K562 (cell line): ENCODE measurements around the gene OPA3. TPM values are rescaled to one million over a fixed set of nuclear protein-coding genes. Genes with fewer than 3 reads are reported as not detected.
A peak's percentile ranks its signal among the peaks of the same experiment; 100 is the strongest.

ENCODE experiments used
- ATAC-seq: fragments of 200-7000 bp; cut with Tn5 transposase; 3 replicates; pipeline ENCODE4 v1.9.1; 2020; ENCODE audit warnings: moderate library complexity
- BruUV-seq: library from RNA; stranded (reverse); fragments of 400-500 nt; replicated peaks from 2 replicates; lab custom pipeline; 2021; lab: Mats Ljungman, UMichigan
- CTCF ChIA-PET: fragments of 300-600 bp; formaldehyde crosslinking; extraction: SDS; loops from one replicate; lab custom pipeline; 2021; ENCODE audit warnings: low intra/inter-chr PET ratio; lab: Yijun Ruan, JAX
- POLR2A ChIA-PET: fragments of 300-600, 350-650 bp; sonication (Branson Sonifier 250); formaldehyde crosslinking; extraction: SDS; loops from one replicate; lab custom pipeline; 2021; ENCODE audit warnings: antibody characterized with exemption, inconsistent platforms; lab: Yijun Ruan, JAX
- DNase-seq, 4 experiments: peaks; one replicate each; pipeline versions ENCODE4 v3.0.0 to v3.0.0-alpha.2; 2011 to 2018; ENCODE audit warnings: low spot score in 3 of 4, mixed read lengths in 3 of 4; ENCODE audit errors: extremely low read depth in 1 of 4
- FAIRE-seq: peaks from 2 replicates; lab custom pipeline; 2011; peaks lifted over from hg19 to GRCh38; lab: Jason Lieb, UNC
- H2AFZ ChIP-seq: 2 replicates; pipeline ENCODE4 v1.6.0; 2011; ENCODE audit warnings: low read depth, low read length, control low read depth, inconsistent platforms
- H3K27ac ChIP-seq: fragments of 200-600 bp; 3 replicates; pipeline ENCODE4 v1.8.0; 2011; ENCODE audit warnings: low read depth, mild to moderate bottlenecking, control low read depth, inconsistent platforms, low read length, moderate library complexity, mixed read lengths; ENCODE audit errors: extremely low read depth
- H3K27me3 ChIP-seq, 2 experiments: fragments of 300-600 bp in 1 of 2; 2 replicates in 1 of 2; 3 replicates in 1 of 2; pipeline versions ENCODE4 v1.6.0 to v1.8.0; 2011; ENCODE audit warnings: inconsistent platforms in 2 of 2, low read length in 2 of 2, mild to moderate bottlenecking in 1 of 2, mixed read lengths in 1 of 2, moderate library complexity in 1 of 2; ENCODE audit not compliant: control insufficient read depth in 2 of 2, insufficient read depth in 2 of 2
- H3K36me3 ChIP-seq: fragments of 300-600 bp; 3 replicates; pipeline ENCODE4 v1.8.0; 2011; ENCODE audit warnings: mild to moderate bottlenecking, low read length, inconsistent platforms; ENCODE audit not compliant: control insufficient read depth, insufficient read depth
- H3K4me1 ChIP-seq, 2 experiments: fragments of 200-600 bp in 1 of 2; replicated peaks in 1 of 2; 2 replicates in 1 of 2; 3 replicates in 1 of 2; pipeline versions ENCODE4 v1.5.1 to v1.8.0; 2011; ENCODE audit warnings: inconsistent platforms in 2 of 2, low read length in 2 of 2, mild to moderate bottlenecking in 1 of 2, mixed read lengths in 1 of 2, moderate library complexity in 1 of 2; ENCODE audit not compliant: control insufficient read depth in 2 of 2, insufficient read depth in 2 of 2
- H3K4me2 ChIP-seq: 2 replicates; pipeline ENCODE4 v1.6.1; 2011; ENCODE audit warnings: low read length, control low read depth, inconsistent platforms, mixed read lengths; ENCODE audit not compliant: insufficient read depth
- H3K4me3 ChIP-seq: fragments of 200-600 bp; sonication (generic), shearing (Covaris generic); 2 replicates; pipeline ENCODE4 v1.5.1; 2016; ENCODE audit warnings: control low read depth, inconsistent platforms
- H3K79me2 ChIP-seq: fragments of 200-600 bp; 3 replicates; pipeline ENCODE4 v1.8.0; 2011; ENCODE audit warnings: low read length, inconsistent platforms; ENCODE audit not compliant: control insufficient read depth, insufficient read depth
- H3K9ac ChIP-seq, 2 experiments: 2 replicates each; pipeline versions ENCODE4 v1.6.0 to v1.6.1; 2011; ENCODE audit warnings: low read depth in 2 of 2, low read length in 2 of 2, control low read depth in 1 of 2, inconsistent platforms in 1 of 2, mild to moderate bottlenecking in 1 of 2, mixed read lengths in 1 of 2; ENCODE audit not compliant: insufficient read depth in 1 of 2
- H3K9me1 ChIP-seq: one replicate; pipeline ENCODE4 v1.6.0; 2011; ENCODE audit warnings: inconsistent platforms, mild to moderate bottlenecking, low read length, moderate library complexity; ENCODE audit not compliant: control insufficient read depth, insufficient read depth
- H3K9me3 ChIP-seq: replicated peaks from 2 replicates; pipeline ENCODE4 v1.5.1; 2011; ENCODE audit warnings: low read depth, low read length, inconsistent platforms; ENCODE audit not compliant: control insufficient read depth, insufficient read depth
- H4K20me1 ChIP-seq: replicated peaks from 2 replicates; pipeline ENCODE4 v1.6.1; 2011; ENCODE audit warnings: low read length, inconsistent platforms, mixed read lengths; ENCODE audit not compliant: control insufficient read depth, insufficient read depth
- CBFA2T2 ChIP-seq: fragments of 450-650 bp; conservative IDR thresholded peaks from 2 replicates; pipeline ENCODE4 v1.6.1; 2017; ENCODE audit warnings: mild to moderate bottlenecking
- FOXA3 ChIP-seq, 2 experiments: fragments of 450-650 bp in 1 of 2; sonication (generic) in 1 of 2; formaldehyde crosslinking; IDR thresholded peaks in 1 of 2; conservative IDR thresholded peaks in 1 of 2; 2 replicates each; pipeline versions ENCODE4 v1.4.0 to v1.8.0; 2020 to 2022; ENCODE audit warnings: mild to moderate bottlenecking in 2 of 2, missing genetic modification reagents in 1 of 2
- IRF2 ChIP-seq: sonication (generic); formaldehyde crosslinking; IDR thresholded peaks from 2 replicates; pipeline ENCODE4 v1.8.1; 2022; ENCODE audit warnings: mild to moderate bottlenecking, missing genetic modification reagents
- KHSRP ChIP-seq: fragments of 450-650 bp; IDR thresholded peaks from 2 replicates; pipeline ENCODE4 v1.6.1; 2017
- XRCC3 ChIP-seq: fragments of 450-650 bp; IDR thresholded peaks from 2 replicates; pipeline ENCODE4 v1.6.1; 2017; ENCODE audit warnings: mild to moderate bottlenecking, moderate library complexity
- WGBS: fragments of 100-300 bp; shearing (Covaris generic); methylation state at CpG from one replicate; pipeline ENCODE4 v1.1.6; 2016; ENCODE audit warnings: low coverage, mixed read lengths; ENCODE audit not compliant: insufficient coverage; ENCODE audit errors: missing lambda C conversion rate; 5-methylcytosine and 5-hydroxymethylcytosine counted together
- in situ Hi-C: fragments of 300-500 bp; cut with MboI; formaldehyde crosslinking; loops from 4 replicates; pipeline ENCODE4 v1.15.0; 2018; ENCODE audit warnings: inconsistent platforms, mixed read lengths
- intact Hi-C: fragments of 100-400 bp; cut with micrococcal nuclease; formaldehyde crosslinking; loops from 2 replicates; pipeline ENCODE4 v1.14.2; 2022
- polyA plus RNA-seq, 8 experiments: library from polyadenylated mRNA; depleted of rRNA in 4 of 8; stranded (reverse) in 5 of 8; unstranded in 3 of 8; fragments of >200 nt; fragmentation: Nextera tagmentation in 2 of 8; fragmentation: Illumina TruSeq in 1 of 8; extraction: Ambion mirVana in 2 of 8; extraction: Trizol in 1 of 8; gene quantifications; 2 replicates each; pipeline versions ENCODE4 v1.2.1 to v1.2.3, GENCODE V29; 2011 to 2014; ENCODE audit warnings: inconsistent platforms in 1 of 8, missing spikeins in 1 of 8
- total RNA-seq, 7 experiments: library from RNA; depleted of rRNA in 6 of 7; stranded (reverse); fragments of >200 nt in 6 of 7; fragmentation: Illumina TruSeq in 2 of 7; extraction: Trizol in 2 of 7; gene quantifications; 2 replicates each; pipeline versions ENCODE4 v1.2.1 to v1.2.3, GENCODE V29; 2011 to 2021; ENCODE audit warnings: low replicate concordance in 1 of 7
- TF ChIP-seq, protein P1 (sequence below): fragments of 450-650 bp; IDR thresholded peaks from one replicate; pipeline ENCODE4 v1.6.1; 2018; ENCODE audit warnings: mild to moderate bottlenecking, moderate library complexity; ENCODE audit not compliant: partially characterized antibody
- TF ChIP-seq, protein P2 (sequence below), 2 experiments: fragments of 450-650 bp in 1 of 2; sonication (generic) in 1 of 2; formaldehyde crosslinking in 1 of 2; IDR thresholded peaks; 2 replicates each; pipeline versions ENCODE4 v1.7.1 to v1.9.0; 2016 to 2022; ENCODE audit warnings: inconsistent platforms in 1 of 2, mild to moderate bottlenecking in 1 of 2, missing genetic modification reagents in 1 of 2
- TF ChIP-seq, protein P3 (sequence below): fragments of 450-650 bp; IDR thresholded peaks from 2 replicates; pipeline ENCODE4 v1.7.0; 2016; ENCODE audit warnings: borderline replicate concordance

OPA3 gene
- total and polyA plus RNA-seq, 9 of the 15 experiments (the other 6 are each of a cell fraction or from before 2014, with no cell fraction given), result 1.4 to 18.8 (median 9.0) TPM

DNA sequence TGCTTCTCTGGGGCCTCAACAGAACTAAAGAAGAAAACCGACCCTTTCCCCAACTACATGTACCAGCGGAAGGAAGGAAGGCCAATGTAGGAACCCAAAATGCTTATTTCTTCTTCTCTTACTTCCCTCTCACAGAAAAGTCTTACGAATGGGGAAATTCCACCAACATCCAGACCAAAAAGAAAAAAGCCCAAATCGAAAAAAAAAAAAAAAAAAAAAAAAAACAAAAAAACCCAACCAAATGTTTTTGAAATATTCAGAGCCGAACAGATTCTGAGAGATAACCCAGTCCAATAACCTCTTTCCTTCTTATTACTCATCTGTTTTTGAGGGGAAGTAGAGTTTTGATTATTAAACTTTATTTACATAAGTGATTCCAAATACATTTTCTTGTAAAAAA is 82.5 kb downstream of the OPA3 start:
- FAIRE-seq, result no peak
- in situ Hi-C loops, result no loop called here

More for the DNA sequence above, 82.5 kb downstream of the OPA3 start:
- H2AFZ ChIP-seq, result peak overlapping the region; percentile 80
- H3K4me3 ChIP-seq, result no peak overlapping the region
- no peaks in the 10 kb centered on the region for H4K20me1 ChIP-seq
- no peaks in the 10 kb centered on the region for H3K9me3 ChIP-seq
- H3K9ac ChIP-seq, result no peak overlapping the region
- no peak for TF ChIP-seq XRCC3
- TF ChIP-seq, protein P1, sequence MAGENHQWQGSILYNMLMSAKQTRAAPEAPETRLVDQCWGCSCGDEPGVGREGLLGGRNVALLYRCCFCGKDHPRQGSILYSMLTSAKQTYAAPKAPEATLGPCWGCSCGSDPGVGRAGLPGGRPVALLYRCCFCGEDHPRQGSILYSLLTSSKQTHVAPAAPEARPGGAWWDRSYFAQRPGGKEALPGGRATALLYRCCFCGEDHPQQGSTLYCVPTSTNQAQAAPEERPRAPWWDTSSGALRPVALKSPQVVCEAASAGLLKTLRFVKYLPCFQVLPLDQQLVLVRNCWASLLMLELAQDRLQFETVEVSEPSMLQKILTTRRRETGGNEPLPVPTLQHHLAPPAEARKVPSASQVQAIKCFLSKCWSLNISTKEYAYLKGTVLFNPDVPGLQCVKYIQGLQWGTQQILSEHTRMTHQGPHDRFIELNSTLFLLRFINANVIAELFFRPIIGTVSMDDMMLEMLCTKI, result no peak
- TF ChIP-seq, protein P2, sequence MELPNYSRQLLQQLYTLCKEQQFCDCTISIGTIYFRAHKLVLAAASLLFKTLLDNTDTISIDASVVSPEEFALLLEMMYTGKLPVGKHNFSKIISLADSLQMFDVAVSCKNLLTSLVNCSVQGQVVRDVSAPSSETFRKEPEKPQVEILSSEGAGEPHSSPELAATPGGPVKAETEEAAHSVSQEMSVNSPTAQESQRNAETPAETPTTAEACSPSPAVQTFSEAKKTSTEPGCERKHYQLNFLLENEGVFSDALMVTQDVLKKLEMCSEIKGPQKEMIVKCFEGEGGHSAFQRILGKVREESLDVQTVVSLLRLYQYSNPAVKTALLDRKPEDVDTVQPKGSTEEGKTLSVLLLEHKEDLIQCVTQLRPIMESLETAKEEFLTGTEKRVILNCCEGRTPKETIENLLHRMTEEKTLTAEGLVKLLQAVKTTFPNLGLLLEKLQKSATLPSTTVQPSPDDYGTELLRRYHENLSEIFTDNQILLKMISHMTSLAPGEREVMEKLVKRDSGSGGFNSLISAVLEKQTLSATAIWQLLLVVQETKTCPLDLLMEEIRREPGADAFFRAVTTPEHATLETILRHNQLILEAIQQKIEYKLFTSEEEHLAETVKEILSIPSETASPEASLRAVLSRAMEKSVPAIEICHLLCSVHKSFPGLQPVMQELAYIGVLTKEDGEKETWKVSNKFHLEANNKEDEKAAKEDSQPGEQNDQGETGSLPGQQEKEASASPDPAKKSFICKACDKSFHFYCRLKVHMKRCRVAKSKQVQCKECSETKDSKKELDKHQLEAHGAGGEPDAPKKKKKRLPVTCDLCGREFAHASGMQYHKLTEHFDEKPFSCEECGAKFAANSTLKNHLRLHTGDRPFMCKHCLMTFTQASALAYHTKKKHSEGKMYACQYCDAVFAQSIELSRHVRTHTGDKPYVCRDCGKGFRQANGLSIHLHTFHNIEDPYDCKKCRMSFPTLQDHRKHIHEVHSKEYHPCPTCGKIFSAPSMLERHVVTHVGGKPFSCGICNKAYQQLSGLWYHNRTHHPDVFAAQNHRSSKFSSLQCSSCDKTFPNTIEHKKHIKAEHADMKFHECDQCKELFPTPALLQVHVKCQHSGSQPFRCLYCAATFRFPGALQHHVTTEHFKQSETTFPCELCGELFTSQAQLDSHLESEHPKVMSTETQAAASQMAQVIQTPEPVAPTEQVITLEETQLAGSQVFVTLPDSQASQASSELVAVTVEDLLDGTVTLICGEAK (IDR thresholded peaks at IDR 0.05), result peak; percentile 63
- TF ChIP-seq, protein P2 (CRISPR knock-in tag; IDR thresholded peaks at IDR 0.05), result no peak
- no peak for TF ChIP-seq IRF2 (CRISPR knock-in tag)
- TF ChIP-seq, protein P3, sequence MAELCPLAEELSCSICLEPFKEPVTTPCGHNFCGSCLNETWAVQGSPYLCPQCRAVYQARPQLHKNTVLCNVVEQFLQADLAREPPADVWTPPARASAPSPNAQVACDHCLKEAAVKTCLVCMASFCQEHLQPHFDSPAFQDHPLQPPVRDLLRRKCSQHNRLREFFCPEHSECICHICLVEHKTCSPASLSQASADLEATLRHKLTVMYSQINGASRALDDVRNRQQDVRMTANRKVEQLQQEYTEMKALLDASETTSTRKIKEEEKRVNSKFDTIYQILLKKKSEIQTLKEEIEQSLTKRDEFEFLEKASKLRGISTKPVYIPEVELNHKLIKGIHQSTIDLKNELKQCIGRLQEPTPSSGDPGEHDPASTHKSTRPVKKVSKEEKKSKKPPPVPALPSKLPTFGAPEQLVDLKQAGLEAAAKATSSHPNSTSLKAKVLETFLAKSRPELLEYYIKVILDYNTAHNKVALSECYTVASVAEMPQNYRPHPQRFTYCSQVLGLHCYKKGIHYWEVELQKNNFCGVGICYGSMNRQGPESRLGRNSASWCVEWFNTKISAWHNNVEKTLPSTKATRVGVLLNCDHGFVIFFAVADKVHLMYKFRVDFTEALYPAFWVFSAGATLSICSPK, result no peak
- no peak for TF ChIP-seq FOXA3 (CRISPR knock-in tag; conservative IDR thresholded peaks at IDR 0.05 in 1 of 2, IDR thresholded peaks at IDR 0.05 in 1 of 2)
- TF ChIP-seq KHSRP, result no peak
- no peak for TF ChIP-seq CBFA2T2
- CTCF ChIA-PET, result no interaction called here
- POLR2A ChIA-PET, result interaction anchor here (0.6 kb wide), 2 partner anchors 199 to 218 kb away, joined by 4 read pairs; no protein-coding TSS in a partner anchor
- 65% methylated on average over 2 of the region's 5 CpGs for WGBS
- peaks cover 8% of the 10 kb centered on the region for H3K79me2 ChIP-seq
- no peak for DNase-seq
- no TSS peak for BruUV-seq
- peaks cover 26 to 60% of the 10 kb centered on the region in 2 experiments for H3K4me1 ChIP-seq
- H3K27me3 ChIP-seq, result no peaks in the 10 kb centered on the region
- intact Hi-C loops, result no loop called here
- peak overlapping the region; percentile 42; the same call in 1 of the 2 replicates for H3K4me2 ChIP-seq
- no peaks in the 10 kb centered on the region for H3K36me3 ChIP-seq
- no peaks in the 10 kb centered on the region for H3K9me1 ChIP-seq
- H3K27ac ChIP-seq, result peak overlapping the region; percentile 21; the same call in 2 of the 3 replicates
- no peak for ATAC-seq
